Upper lobe of right lung (tissue), 1 donor: Measurements from ENCODE around the gene DENND2A. TPM values are rescaled to one million over a fixed set of nuclear protein-coding genes. Genes with fewer than 3 reads are reported as not detected.
A peak's percentile ranks its signal among the peaks of the same experiment; 100 is the strongest.
"Not testable (repeated sequence)": the region's sequence is repeated elsewhere in the genome, so short reads cannot be mapped to it uniquely, and the experiment has no call there.

Experiments
- ATAC-seq: fragments of 200-7000 bp; cut with Tn5 transposase; one replicate; pipeline ENCODE4 v1.9.1; 2020; ENCODE audit warnings: mild to moderate bottlenecking, moderate library complexity
- DNase-seq: peaks from one replicate; pipeline ENCODE4 v3.0.0-alpha.2; 2020
- H3K27ac ChIP-seq: fragments of 200-600 bp; one replicate; pipeline ENCODE4 v1.8.0; 2022
- H3K27me3 ChIP-seq: fragments of 200-600 bp; one replicate; pipeline ENCODE4 v1.8.0; 2022; ENCODE audit warnings: mild to moderate bottlenecking
- H3K36me3 ChIP-seq: fragments of 200-600 bp; one replicate; pipeline ENCODE4 v1.8.0; 2022
- H3K4me1 ChIP-seq: fragments of 200-600 bp; one replicate; pipeline ENCODE4 v1.8.0; 2022
- H3K4me3 ChIP-seq: fragments of 200-600 bp; one replicate; pipeline ENCODE4 v1.8.0; 2022; ENCODE audit warnings: mild to moderate bottlenecking
- H3K9me3 ChIP-seq: fragments of 200-600 bp; one replicate; pipeline ENCODE4 v1.8.0; 2022
- intact Hi-C: fragments of 100-400 bp; cut with DNase I; formaldehyde crosslinking; loops from one replicate; pipeline ENCODE4 v1.11.0; 2022
- total RNA-seq: library from RNA; stranded (reverse); fragmentation: NEBNext Ultra II Directional; extraction: Animal tissue kit (Norgen Biotek cat#: 25700); gene quantifications from one replicate; pipeline ENCODE4 v1.2.1, GENCODE V29; 2021
- TF ChIP-seq, protein P1 (sequence below): fragments of 200-600 bp; IDR thresholded peaks from one replicate; pipeline ENCODE4 v1.8.0; 2022; ENCODE audit warnings: antibody characterized with exemption
- donor health status: DM: no; HTN: yes; CAD: no; lungs with severe emphysema.

Gene DENND2A
- total RNA-seq, 1 donor from 2014 or later: 26.2 TPM

DNA sequence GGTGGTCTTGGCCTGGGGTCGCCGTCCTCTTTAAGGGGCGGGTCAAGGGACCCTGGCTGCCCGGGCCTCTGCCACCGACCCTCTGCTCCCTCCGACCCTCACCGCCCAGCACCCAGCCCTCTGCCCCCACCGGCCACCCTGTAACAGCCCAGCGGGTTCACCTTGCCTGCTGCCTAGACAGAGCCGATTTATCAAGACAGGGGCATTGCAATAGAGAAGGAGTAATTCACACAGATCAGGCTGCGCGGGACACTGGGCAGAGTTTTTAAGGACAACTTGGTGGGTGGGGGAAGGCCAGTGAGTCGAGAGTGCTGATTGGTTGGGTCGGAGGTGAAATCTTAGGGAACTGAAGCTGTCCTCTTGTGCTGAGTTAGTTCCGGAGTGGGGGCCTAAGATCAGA, 31.4 kb upstream of the DENND2A start:
- H3K9me3 ChIP-seq: no peaks in the 10 kb centered on the region
- H3K4me3 ChIP-seq: no peak overlapping the region
- H3K36me3 ChIP-seq: no peaks in the 10 kb centered on the region
- peaks cover 20% of the 10 kb centered on the region for H3K4me1 ChIP-seq
- intact Hi-C loops: no loop called here
- no peaks in the 10 kb centered on the region for H3K27me3 ChIP-seq
- no peak overlapping the region for H3K27ac ChIP-seq
- no peak for ATAC-seq
- peak; percentile 60 for DNase-seq
- TF ChIP-seq, protein P1, sequence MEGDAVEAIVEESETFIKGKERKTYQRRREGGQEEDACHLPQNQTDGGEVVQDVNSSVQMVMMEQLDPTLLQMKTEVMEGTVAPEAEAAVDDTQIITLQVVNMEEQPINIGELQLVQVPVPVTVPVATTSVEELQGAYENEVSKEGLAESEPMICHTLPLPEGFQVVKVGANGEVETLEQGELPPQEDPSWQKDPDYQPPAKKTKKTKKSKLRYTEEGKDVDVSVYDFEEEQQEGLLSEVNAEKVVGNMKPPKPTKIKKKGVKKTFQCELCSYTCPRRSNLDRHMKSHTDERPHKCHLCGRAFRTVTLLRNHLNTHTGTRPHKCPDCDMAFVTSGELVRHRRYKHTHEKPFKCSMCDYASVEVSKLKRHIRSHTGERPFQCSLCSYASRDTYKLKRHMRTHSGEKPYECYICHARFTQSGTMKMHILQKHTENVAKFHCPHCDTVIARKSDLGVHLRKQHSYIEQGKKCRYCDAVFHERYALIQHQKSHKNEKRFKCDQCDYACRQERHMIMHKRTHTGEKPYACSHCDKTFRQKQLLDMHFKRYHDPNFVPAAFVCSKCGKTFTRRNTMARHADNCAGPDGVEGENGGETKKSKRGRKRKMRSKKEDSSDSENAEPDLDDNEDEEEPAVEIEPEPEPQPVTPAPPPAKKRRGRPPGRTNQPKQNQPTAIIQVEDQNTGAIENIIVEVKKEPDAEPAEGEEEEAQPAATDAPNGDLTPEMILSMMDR: no peak

DNA sequence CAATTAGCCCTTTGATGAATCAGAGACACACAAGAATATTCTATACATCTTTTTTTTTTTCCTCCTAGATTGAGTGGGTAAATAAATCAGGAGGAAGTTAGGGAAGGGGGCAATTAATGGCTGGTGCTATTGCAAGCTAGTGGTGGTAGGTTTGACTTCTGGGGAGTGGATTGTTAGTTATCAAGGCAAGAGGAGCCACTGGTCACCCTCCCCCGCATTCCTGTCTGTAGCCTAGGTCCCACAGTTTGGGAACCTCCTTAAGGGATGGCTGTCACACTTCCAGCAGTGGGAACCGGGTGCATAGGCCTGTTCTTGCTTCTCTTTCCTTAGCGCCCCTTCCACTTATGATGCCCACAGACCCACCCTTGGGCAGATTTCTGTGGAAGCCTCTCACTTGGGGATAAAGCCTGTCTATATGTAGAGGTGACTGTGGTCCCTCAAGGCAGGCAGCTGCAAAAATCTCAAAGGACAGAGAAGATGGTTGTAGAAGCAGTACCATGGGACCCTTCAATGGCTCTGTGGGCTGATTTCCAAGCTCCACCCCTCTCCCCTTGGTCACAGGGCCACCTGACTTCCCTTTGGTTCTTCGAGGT, 29.8 kb upstream of the DENND2A start:
- TF ChIP-seq, protein P1: no peak
- Histone ChIP-seq H3K4me3 (no peak overlapping the region), H3K9me3 (no peaks in the 10 kb centered on the region), H3K4me1 (peaks cover 18% of the 10 kb centered on the region), H3K27ac (no peak overlapping the region), H3K36me3 (no peaks in the 10 kb centered on the region), H3K27me3 (no peaks in the 10 kb centered on the region)
- DNase-seq (peak; percentile 3), ATAC-seq (no peak)
- intact Hi-C loops: no loop called here

DNA sequence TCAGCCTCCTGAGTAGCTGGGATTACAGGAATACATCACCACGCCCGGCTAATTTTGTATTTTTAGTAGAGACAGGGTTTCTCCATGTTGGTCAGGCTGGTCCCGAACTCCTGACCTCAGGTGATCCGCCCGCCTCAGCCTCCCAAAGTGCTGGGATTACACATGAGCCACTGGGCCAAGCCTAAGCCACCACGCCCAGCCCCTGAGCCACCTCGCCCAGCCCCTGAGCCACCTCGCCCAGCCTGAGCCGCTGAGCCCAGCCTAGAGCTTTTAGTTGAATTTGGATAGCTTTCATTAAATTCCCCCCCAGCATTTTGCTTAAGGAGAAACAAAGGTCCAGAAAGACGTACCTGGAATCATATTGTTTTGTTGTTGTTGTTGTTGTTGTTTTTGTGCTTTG, 29.2 kb upstream of the DENND2A start:
- H3K9me3 ChIP-seq, intact Hi-C loops, H3K27me3 ChIP-seq, ATAC-seq, H3K36me3 ChIP-seq, H3K27ac ChIP-seq, H3K4me3 ChIP-seq: not testable (repeated sequence)
- peaks cover 12% of the 10 kb centered on the region for H3K4me1 ChIP-seq
- peak; percentile 44 for DNase-seq

DNA sequence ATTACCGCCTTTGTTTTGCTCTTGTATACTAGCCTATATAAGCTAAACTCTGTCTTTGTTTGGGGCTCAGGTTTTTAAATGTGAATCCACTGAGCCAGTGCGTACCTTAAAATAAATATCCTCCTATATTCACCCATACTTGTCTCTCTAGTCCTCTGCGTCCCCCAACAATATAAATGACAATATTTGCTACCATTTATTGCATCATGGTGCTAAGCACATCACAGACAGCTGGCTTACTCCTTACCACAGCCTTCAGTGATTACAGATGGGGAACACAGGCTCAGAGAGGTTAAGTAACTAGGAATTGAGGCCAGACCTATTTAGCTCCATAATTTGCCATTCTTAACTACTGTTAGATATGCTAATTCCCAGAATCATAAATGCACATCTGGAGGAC, 28.7 kb upstream of the DENND2A start:
- Histone ChIP-seq H3K9me3 (no peaks in the 10 kb centered on the region), H3K36me3 (no peaks in the 10 kb centered on the region), H3K27me3 (no peaks in the 10 kb centered on the region), H3K4me1 (peaks cover 8% of the 10 kb centered on the region), H3K4me3 (no peak overlapping the region), H3K27ac (no peak overlapping the region)
- ATAC-seq (no peak), DNase-seq (no peak)
- TF ChIP-seq, protein P1: no peak
- intact Hi-C loops: no loop called here

DNA sequence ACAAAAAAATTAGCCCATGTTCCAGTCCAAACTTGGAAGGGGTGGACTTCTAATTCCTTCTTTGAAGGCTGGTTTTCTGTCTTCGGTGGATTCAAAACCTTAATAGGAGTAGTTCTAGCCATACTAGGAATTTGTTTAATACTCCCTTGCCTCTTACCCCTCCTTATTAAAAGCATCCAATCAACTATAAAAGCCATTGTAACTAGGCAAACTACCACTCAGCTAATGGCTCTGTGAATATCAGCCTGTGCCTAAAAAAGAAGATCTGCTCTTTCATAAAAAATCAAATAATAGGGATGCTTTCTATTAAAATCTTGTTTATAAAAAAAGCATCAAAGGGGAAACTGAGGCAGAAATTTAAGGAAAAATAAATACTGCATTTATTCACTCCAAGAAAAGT, 28.0 kb upstream of the DENND2A start:
- intact Hi-C loops: no loop called here
- DNase-seq (no peak), ATAC-seq (no peak)
- no peaks in the 10 kb centered on the region for H3K9me3 ChIP-seq
- TF ChIP-seq, protein P1: no peak
- H3K27ac ChIP-seq: no peak overlapping the region
- H3K4me3 ChIP-seq: no peak overlapping the region
- H3K4me1 ChIP-seq: peaks cover under 1% of the 10 kb centered on the region
- H3K27me3 ChIP-seq: no peaks in the 10 kb centered on the region
- no peaks in the 10 kb centered on the region for H3K36me3 ChIP-seq

DNA sequence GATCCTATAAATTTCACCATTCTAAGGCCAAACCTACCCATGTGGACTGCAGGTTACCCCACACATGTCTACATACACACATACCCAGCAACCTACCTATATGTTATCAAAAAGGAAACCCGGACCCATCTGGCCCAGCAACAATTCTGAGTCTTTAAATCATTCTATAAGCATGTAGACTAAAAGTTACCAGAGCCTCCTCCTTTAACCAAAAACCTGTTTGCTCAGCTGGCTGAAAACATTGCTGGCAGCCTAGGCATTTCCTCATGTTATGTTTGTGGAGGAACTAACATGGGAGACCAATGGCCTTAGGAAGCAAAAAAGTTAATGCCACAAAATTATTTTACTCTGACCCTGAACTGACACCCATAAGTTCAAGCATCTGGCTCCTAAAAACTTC, 26.9 kb upstream of the DENND2A start:
- Histone ChIP-seq H3K4me3 (no peak overlapping the region), H3K36me3 (no peaks in the 10 kb centered on the region), H3K9me3 (no peaks in the 10 kb centered on the region), H3K27ac (no peak overlapping the region), H3K27me3 (no peaks in the 10 kb centered on the region), H3K4me1 (no peaks in the 10 kb centered on the region)
- TF ChIP-seq, protein P1: no peak
- ATAC-seq: no peak
- no peak for DNase-seq
- intact Hi-C loops: no loop called here

DNA sequence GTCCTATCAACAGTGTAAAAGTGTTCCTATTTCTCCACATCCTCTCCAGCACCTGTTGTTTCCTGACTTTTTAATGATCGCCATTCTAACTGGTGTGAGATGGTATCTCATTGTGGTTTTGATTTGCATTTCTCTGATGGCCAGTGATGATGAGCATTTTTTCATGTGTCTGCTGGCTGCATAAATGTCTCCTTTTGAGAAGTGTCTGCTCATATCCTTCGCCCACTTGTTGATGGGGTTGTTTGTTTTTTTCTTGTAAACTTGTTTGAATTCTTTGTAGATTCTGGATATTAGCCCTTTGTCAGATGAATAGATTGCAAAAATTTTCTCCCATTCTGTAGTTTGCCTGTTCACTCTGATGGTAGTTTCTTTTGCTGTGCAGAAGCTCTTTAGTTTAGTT, 22.3 kb upstream of the DENND2A start:
- H3K36me3 ChIP-seq, H3K27me3 ChIP-seq, DNase-seq, ATAC-seq, intact Hi-C loops, H3K27ac ChIP-seq, H3K4me1 ChIP-seq, H3K4me3 ChIP-seq, H3K9me3 ChIP-seq: not testable (repeated sequence)
